Sciatic nerve (tissue), 2 donors: ENCODE results near the gene DPYSL4. TPM values are rescaled to one million over a fixed set of nuclear protein-coding genes. Genes with fewer than 3 reads are reported as not detected.
"Not testable (repeated sequence)": the region's sequence is repeated elsewhere in the genome, so short reads cannot be mapped to it uniquely, and the experiment has no call there.

Experiments used
- ATAC-seq: fragments of 200-7000 bp; cut with Tn5 transposase; one replicate; pipeline ENCODE4 v1.9.1; 2020; ENCODE audit warnings: mild to moderate bottlenecking, moderate library complexity
- DNase-seq: peaks from one replicate; pipeline ENCODE4 v3.0.0-alpha.2; 2020; ENCODE audit warnings: low spot score
- intact Hi-C: fragments of 100-400 bp; cut with DNase I; formaldehyde crosslinking; loops from one replicate; pipeline ENCODE4 v1.14.2; 2022
- total RNA-seq: library from RNA; stranded (reverse); fragmentation: NEBNext Ultra II Directional; extraction: Animal tissue kit (Norgen Biotek cat#: 25700); gene quantifications from one replicate; pipeline ENCODE4 v1.2.1, GENCODE V29; 2021
- donor health status: DM: no; HTN: no; CAD: no.
- donor health status: DM: no; HTN: no; CAD: no.

DPYSL4 gene
- total RNA-seq, 1 donor from 2014 or later = 0.31 TPM

DNA sequence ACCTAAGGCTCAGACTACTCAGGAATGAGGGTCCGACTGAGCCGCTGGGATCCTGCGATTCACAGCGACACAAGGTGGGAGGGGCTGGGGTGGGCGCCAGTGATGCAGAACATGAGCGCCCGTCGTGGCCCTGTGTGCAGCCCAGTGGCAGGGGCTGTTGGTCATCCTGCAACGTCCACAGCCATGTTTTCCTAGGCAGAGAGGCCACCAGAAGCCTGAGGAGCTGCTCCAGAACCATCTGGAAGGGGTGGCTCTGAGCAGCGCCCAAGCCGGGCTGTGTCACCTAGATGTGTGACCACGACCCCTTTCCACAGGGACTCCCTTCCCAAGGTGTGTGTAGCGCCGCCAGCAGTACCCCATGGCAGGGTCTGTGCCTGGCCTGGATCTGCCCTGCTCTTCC lies 24.5 kb downstream of the DPYSL4 start:
- intact Hi-C loops = no loop called here
- no peak for DNase-seq
- ATAC-seq = no peak

DNA sequence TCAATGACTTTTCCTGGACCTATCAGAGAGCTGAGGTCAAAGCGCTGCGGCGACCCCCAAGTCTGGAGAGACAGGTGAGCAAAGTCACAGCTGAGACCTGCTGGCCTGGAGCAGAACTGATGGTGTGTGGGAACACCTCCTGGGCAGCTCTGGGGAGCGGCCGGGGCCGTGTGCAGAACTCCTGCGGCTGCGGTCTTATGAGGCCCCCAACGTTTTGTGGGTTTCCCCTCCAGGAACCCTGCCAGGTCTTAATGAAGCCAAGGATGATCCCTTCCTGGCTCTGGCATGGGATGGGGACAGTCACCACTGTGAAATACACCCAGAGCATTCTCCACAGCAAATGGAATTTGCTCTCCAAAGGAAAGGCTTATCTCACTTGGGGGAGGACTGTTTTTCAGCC lies 26.1 kb downstream of the DPYSL4 start:
- DNase-seq = no peak
- intact Hi-C loops = no loop called here
- no peak for ATAC-seq

DNA sequence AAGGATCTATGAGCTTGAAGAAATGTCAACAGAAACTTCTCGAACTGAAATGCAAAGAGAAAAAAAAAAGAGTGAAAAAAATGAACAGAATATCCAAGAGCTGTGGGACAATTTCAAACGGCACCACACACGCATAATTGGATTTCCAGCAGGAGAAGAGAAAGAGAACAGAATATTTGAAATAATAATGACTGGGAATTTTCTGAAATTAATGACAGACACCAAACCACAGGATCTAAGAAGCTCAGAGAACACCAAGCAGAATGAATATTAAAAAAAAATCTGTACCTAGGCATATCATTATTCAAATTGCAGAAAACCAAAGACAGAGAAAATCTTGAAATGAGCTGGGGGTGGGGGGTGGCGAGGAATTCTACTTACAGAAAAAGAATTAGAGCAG lies 27.2 kb downstream of the DPYSL4 start:
- DNase-seq (no peak), ATAC-seq (no peak)
- intact Hi-C loops = no loop called here

DNA sequence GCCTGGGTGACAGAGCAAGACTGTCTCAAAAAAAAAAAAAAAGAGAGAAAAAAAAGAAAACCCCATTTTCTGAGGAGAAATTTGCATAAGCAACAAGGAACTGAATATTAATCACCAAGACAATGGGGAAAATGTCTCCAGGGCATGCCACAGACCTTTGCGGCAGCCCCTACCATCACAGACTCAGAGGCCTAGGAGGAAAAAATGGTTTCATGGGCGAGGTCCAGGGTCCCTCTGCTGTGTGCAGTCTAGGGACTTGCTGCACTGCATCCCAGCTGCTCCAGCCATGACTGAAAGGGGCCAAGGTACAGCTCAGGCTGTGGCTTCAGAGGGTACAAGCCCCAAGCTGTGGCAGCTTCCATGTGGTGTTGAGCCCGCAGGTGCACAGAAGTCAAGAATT lies 29.7 kb downstream of the DPYSL4 start:
- intact Hi-C loops, DNase-seq, ATAC-seq: not testable (repeated sequence)

DNA sequence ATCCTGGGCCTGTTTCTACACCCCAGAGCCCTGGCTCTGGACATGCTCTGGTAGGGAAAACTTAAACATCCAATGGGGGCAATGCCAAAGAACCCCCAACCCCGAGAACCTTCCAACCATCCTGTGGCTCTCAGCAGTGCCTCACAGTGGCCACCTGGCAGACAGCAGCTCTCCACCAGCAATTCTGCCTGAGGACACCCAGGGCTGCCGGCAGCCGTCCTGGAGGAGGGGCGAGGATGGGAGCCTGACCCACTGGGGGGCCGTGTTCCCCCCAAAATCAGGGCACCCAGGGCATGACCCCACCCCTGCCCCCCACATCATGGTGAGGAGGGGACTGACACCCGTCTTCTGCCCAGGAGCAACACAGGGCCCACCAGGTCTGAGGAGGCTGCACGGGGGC lies 32.7 kb downstream of the DPYSL4 start:
- no peak for DNase-seq
- ATAC-seq = no peak
- intact Hi-C loops = no loop called here

GRCh38 chr10:132220061-132220460 lies 33.3 kb downstream of the DPYSL4 start:
- DNase-seq (no peak), ATAC-seq (no peak)
- intact Hi-C loops = loop anchor here (5.0 to 10.0 kb wide), 2 partner anchors 135 to 232 kb away; no protein-coding TSS in a partner anchor

DNA sequence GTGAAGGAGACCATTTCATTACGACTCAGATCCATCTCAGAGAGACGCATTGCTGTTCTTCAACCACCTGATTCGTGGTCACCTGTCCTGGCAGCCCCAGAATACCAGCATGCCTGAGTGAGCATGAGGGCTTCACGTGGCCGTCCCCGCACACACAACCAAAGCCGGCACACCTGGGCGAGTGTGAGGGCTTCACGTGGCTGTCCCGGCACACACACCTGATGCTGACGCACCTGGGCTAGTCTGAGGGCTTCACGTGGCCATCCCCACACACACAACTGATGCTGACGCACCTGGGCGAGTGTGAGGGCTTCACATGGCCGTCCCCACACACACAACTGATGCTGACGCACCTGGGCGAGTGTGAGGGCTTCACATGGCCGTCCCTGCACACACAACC lies 34.2 kb downstream of the DPYSL4 start:
- ATAC-seq, DNase-seq: not testable (repeated sequence)
- intact Hi-C loops = loop anchor here (5.0 to 10.0 kb wide), 2 partner anchors 134 to 231 kb away; no protein-coding TSS in a partner anchor

GRCh38 chr10:132222726-132223125 lies 36.0 kb downstream of the DPYSL4 start:
- ATAC-seq (no peak), DNase-seq (no peak)
- intact Hi-C loops = loop anchor here (5.0 to 10.0 kb wide), 2 partner anchors 132 to 230 kb away; no protein-coding TSS in a partner anchor

GRCh38 chr10:132223156-132223590 lies 36.4 kb downstream of the DPYSL4 start:
- ATAC-seq (peak; percentile 93), DNase-seq (peak; percentile 88)
- intact Hi-C loops = loop anchor here (5.0 to 10.0 kb wide), 2 partner anchors 132 to 229 kb away; no protein-coding TSS in a partner anchor

DNA sequence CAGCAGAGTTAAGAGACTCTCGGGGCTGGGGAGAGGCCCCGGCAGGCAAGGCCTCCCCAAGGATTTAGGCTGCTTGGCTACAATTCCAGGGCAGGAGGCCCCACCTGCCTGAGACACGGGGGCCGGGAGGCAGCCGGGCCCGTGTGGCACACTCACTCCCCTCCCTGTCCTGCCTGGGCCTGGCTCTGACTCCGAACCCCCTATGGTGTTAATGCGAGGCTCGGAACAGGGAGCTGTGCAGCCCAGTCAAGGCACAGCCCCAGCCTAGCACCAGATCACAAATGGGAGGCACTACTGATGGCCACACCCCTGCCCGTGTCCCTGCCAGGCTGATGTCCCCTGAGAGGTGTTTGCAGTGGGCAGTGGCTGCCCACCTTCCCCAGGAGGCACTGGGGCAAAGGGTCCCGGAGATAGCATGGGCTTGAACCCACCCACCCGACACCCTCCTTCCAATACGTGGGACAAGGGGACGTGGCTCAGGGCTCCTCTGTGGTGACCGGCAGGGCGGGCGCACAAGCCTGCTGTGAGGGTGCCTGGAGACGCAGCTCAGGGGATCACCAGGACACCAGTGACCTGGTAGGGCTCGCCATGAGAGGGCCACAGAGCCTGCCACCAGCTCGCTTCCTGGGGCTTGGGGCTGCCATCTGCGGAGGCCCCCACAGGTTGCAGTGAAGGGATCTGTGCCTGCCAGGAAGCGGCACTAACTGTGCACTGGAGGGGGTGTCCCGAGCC lies 37.0 kb downstream of the DPYSL4 start:
- intact Hi-C loops = loop anchor here (5.0 to 10.0 kb wide), 2 partner anchors 131 to 229 kb away; no protein-coding TSS in a partner anchor
- no peak for ATAC-seq
- no peak for DNase-seq

DNA sequence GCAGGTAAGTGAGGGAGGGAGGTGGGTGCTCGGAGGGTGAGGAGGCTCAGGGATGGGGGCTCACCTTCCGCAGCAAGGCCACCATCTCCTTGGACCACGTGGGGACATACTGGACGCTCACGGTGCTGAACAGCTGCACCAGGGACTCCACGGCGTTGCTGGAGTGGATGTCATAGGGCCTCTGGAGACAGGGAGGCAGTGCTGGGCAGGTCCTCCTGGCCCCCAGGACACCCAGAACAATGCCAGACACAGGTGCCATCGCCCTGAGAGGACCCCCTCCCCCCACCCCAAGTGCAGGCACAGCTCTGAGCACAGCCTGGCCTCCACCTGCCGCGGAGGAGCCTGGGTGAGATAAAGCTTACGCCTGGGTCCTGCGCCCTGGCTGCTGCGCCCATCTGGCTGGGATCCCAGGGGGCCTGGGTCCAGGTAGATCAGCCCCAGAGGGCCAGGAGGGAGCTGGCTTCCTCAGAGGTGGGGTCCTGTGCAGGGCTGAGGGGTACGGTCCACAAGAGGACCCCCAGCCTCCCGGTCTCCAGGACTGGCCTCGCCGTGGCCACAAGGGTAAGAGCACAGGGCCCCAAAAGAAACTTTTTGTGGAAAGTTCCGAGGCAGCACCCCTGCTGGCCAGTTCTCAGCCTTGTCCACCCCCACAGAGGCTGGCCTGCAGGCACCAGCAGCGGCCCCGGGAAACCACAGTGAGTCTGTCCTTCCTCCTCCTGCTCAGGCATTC lies 37.8 kb downstream of the DPYSL4 start:
- DNase-seq (no peak), ATAC-seq (no peak)
- intact Hi-C loops = loop anchor here (5.0 to 10.0 kb wide), 2 partner anchors 130 to 228 kb away; no protein-coding TSS in a partner anchor

- intact Hi-C loops = loop anchor here (10.0 kb wide), 1 partner anchor 130 kb away; no protein-coding TSS in a partner anchor
- DNase-seq (no peak), ATAC-seq (no peak)
Observed at GRCh38 chr10:132225073-132225848, 38.5 kb downstream of the DPYSL4 start.

DNA sequence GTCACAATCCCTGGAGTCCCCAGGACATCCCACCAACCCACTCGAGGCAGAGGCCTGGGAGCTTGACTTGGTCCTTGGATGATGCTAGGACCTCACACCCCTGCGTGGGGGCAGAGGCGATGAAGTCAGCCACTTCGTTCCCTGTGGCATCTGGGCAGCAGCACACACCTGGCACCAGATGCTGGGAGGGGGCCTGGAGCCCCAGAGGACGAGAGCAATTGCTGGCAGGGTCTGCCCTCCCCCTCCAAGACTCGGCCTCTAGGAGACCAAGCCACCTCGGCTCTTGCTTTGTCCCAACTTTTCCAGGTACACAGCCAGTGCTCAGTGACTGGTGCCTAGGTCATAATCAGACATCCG lies 39.1 kb downstream of the DPYSL4 start:
- intact Hi-C loops = loop anchor here (10.0 kb wide), 1 partner anchor 129 kb away; no protein-coding TSS in a partner anchor
- ATAC-seq (no peak), DNase-seq (no peak)

- DNase-seq (no peak), ATAC-seq (no peak)
- intact Hi-C loops = loop anchor here (10.0 kb wide), 1 partner anchor 128 kb away; no protein-coding TSS in a partner anchor
Observed at GRCh38 chr10:132226586-132227405, 40.0 kb downstream of the DPYSL4 start.

GRCh38 chr10:132227851-132228390 lies 41.2 kb downstream of the DPYSL4 start:
- intact Hi-C loops = loop anchor here (10.0 kb wide), 1 partner anchor 127 kb away; no protein-coding TSS in a partner anchor
- no peak for DNase-seq
- ATAC-seq = no peak

DNA sequence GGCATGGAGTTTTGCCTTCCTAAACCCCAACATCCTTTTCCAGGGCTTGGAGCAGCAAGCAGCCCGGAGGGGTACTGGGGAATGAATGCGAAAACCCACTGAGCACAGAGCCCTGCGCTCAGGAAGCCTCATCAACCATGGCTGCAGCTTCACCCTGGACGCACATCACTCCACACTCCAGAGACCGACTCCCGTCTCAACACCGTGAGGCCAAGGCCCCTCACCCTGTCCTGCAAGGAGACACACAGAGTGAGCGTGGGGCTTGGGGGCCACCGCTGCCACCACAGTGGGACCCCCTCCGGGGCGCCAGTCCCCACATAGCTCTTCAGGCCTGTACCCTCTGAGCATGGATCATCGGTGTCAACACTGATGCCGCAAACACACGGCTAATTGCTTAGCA lies 41.9 kb downstream of the DPYSL4 start:
- intact Hi-C loops = loop anchor here (10.0 kb wide), 1 partner anchor 126 kb away; no protein-coding TSS in a partner anchor
- no peak for DNase-seq
- no peak for ATAC-seq

- intact Hi-C loops = loop anchor here (10.0 kb wide), 1 partner anchor 126 kb away; no protein-coding TSS in a partner anchor
- no peak for ATAC-seq
- no peak for DNase-seq
Observed at GRCh38 chr10:132229096-132229495, 42.3 kb downstream of the DPYSL4 start.
